Measurements from ENCODE around the gene CBLL1.

The CBLL1 gene

GRCh38 chr7:107743567-107744344, at the start of gene CBLL1:
CBLL1 (plus strand) TSS chr7:107744142; CDS start chr7:107744164, 22 bp downstream.
- DNase-seq (ENCODE audit: low read depth): peak; percentile 67

- no peak for DNase-seq (ENCODE audit: low read depth)
Measured at GRCh38 chr7:107694386-107694785, 49.6 kb upstream of the CBLL1 start.

GRCh38 chr7:107696330-107696946, 47.5 kb upstream of the CBLL1 start:
- DNase-seq (ENCODE audit: low read depth): no peak

- no peak for DNase-seq (ENCODE audit: low read depth)
Measured at GRCh38 chr7:107697321-107698049, 46.5 kb upstream of the CBLL1 start.

GRCh38 chr7:107700570-107700969, 43.4 kb upstream of the CBLL1 start:
- DNase-seq (ENCODE audit: low read depth): no peak

DNA sequence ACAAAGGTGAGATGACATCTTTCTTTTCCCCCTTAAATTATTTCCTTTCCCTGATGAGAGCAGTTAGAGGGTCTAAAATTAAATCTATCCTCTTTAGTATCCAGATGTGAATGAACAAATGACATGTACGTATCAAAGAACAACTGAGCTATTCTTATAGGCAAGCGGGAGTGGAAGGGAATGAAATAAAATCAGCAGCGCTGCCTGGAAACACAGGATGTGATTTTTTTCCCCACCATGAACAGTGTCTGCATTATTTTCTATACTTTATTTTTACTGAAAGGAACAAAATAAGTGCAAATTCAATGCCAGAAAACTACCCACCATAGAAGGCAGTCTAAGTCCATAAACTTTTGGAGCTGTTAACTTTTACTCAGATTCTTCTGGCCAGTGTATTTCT, 42.8 kb upstream of the CBLL1 start:
- no peak for DNase-seq (ENCODE audit: low read depth)

- DNase-seq (ENCODE audit: low read depth): no peak
Measured at GRCh38 chr7:107703219-107703618, 40.7 kb upstream of the CBLL1 start.

GRCh38 chr7:107703872-107704271, 40.1 kb upstream of the CBLL1 start:
- no peak for DNase-seq (ENCODE audit: low read depth)

DNA sequence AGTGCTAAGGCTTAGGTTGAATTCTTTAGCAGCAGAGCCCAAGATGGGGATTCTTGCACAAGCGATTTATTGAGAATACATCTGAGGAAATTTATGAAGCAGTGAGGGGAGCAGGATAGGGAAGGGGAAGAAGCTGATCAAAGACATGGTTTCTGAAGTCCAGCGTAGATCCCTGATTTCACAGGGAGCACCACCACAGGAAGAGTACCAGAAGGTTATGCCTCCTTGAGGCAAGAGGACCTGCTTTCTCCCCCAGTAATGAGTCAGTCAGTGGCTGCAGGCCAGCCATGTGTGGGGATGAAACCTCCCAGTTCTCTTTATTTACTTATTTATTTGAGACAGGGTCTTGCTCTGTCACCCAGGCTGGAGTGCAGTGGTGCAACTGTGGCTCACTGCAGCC, 35.0 kb upstream of the CBLL1 start:
- no peak for DNase-seq (ENCODE audit: low read depth)

DNA sequence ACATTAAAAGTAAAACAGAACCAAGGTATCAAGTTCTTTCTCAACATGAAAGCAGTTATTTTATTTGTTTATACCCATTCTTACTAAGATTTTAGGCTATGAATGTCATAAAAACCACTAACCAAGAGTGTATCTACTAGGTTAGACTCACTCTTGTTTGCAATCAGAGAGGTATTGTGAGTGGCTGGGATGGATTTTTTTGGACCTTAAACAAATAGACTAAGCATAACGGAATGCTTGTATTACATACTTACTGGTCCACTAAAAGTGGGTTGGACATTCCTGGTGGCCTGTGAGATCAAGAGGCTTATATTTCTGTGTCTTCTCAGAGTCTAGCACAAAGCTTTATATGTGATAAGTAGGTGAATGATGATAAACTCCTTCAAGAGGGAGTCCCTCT, 32.6 kb upstream of the CBLL1 start:
- no peak for DNase-seq (ENCODE audit: low read depth)

GRCh38 chr7:107712025-107712424, 31.9 kb upstream of the CBLL1 start:
- DNase-seq (ENCODE audit: low read depth): no peak

GRCh38 chr7:107712896-107713295, 31.0 kb upstream of the CBLL1 start:
- DNase-seq (ENCODE audit: low read depth): no peak

DNA sequence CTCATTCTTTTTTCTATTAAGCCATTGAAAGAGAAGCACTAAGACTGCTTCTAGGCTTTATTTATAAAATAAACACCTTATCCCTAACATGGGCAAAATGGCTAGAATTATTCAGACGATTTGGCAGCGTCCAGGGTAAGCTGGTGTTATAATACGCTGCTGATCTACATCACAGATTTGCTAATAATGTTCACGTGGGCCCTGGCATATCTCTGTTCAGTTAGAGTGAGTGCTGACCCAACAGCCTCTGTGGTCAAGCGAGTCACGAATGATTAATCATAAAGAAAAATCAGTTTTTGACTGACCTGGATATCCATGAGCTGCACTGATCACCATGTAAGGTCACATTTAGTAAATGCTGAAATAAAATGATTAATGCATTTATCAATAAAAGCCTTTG, 28.4 kb upstream of the CBLL1 start:
- DNase-seq (ENCODE audit: low read depth): peak; percentile 41

DNA sequence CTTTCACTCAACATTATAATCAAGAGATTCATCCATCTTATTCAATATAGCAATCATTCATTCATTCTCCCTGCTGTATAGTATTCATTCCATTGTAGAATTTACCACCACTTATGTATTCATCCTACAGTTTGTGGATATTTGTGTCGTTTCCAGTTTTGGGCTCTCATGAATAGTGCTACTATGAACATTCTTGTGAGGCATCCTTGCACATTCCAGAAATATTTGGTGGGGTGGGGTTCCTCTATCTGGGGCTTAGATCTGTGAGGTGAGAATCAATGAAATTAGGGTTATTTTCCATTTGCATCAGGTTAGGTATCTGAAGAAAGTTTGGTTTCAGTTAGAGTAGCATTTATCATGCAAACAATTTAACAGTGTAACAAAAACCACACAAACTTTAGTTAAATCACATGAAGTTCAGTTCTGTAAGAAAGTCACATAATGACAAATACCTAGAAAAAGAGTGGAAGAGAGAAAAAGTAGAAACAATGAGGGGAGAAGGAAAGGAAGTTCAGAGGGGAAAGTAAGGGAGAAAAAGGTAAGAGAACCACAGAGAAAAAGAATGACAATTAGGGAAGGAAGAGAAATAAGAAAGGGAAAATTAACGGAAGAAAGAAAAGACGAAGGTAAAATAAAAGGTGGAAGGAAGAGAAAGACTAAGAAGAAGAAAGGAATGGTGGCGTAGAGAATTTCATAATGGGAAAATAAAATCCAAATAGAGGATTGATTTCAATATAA, 25.3 kb upstream of the CBLL1 start:
- DNase-seq (ENCODE audit: low read depth): no peak

DNA sequence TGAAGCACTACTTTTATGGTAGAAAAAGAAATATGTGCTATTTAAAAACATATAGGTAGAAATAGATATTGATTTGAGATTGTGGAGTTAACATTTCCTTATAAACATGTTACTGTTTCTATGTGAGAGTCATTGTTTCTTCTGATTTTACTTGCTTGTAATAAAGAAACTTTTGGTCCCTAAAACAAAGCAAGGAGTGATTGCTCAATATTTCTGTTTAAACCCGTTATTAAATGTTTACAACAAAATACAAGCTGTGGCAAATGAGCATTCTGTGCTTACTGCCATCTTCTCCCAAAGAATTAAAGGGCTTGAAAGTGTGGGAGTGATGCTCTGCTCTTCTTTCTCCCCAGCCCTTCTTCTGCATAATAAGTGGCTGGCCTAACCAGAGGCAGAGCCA, 22.7 kb upstream of the CBLL1 start:
- DNase-seq (ENCODE audit: low read depth): no peak

- DNase-seq (ENCODE audit: low read depth): no peak
Measured at GRCh38 chr7:107723255-107723654, 20.7 kb upstream of the CBLL1 start.

DNA sequence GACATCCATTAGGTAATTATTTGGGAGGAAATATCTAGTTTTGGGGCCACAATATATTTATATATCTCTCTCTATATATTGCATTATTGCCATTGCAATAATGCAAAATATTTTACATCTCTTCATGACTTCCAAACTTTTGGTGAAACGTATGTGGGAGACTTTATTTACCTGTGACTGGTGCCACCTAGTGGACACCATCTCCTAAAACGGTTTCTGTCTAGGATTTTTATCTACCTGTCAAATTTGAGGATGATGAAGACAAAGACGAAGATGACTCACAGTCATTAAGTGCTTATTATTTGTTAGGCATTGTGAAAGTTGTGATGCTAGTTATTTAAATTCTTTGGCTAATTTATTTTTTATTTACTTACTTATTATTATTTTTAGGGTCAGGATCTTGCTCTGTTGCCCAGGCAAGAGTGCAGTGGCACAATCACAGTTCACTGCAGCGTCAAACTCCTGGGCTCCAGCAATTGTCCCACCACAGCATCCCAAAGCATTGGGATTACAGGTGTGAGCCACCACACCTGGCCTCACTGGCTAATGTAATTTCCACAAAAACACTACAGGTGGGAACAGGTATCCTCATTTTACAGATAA, 18.7 kb upstream of the CBLL1 start:
- DNase-seq (ENCODE audit: low read depth): no peak

GRCh38 chr7:107726356-107727130, 17.4 kb upstream of the CBLL1 start:
- no peak for DNase-seq (ENCODE audit: low read depth)

- DNase-seq (ENCODE audit: low read depth): no peak
Measured at GRCh38 chr7:107728276-107728675, 15.7 kb upstream of the CBLL1 start.

DNA sequence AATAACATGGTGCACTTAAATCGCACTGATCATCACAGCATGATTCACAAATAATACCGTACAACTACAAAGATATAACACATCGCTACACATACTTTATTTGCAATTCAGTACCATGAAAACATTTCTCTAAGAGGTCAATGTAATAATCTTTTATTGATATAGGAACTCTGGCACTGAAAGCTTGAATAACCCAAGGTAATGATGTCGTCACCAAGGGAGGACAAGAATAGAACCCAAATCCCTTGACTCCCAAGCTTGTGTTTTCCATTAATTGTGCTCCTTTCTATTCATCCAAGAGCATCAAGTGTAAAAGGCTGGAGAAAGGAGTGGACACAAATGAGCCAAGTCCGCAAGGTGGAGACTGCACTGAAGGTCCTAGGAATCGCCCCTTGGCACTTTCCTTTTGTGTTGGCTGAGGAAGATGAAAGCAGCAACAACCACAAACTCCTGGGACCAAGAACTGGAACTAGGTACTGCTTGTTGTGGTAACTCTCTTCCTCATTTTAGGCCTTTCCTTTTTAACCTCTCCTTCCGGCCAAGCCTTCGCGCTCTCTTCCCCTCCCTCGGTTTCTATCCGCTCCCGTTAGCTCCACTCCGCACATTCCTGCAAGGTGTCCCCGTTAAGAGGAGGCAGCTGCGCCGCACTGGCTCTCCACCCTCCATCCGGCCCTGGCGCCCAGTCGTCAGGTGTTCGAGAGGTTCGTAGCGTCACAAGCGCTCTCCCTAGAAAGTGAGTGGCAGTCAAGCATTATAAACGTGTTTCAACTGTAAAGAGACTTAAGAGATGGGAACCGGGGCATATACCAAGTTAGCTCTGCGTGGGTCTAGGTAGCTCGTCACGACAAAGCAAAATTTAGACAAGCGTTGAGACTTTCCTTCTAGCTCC, 1.0 kb upstream of the CBLL1 start:
- no peak for DNase-seq (ENCODE audit: low read depth)
